ENCODE measurements around the gene SUSD3.
"Not testable (repeated sequence)": the region's sequence is repeated elsewhere in the genome, so short reads cannot be mapped to it uniquely, and the experiment has no call there.

The SUSD3 gene

DNA sequence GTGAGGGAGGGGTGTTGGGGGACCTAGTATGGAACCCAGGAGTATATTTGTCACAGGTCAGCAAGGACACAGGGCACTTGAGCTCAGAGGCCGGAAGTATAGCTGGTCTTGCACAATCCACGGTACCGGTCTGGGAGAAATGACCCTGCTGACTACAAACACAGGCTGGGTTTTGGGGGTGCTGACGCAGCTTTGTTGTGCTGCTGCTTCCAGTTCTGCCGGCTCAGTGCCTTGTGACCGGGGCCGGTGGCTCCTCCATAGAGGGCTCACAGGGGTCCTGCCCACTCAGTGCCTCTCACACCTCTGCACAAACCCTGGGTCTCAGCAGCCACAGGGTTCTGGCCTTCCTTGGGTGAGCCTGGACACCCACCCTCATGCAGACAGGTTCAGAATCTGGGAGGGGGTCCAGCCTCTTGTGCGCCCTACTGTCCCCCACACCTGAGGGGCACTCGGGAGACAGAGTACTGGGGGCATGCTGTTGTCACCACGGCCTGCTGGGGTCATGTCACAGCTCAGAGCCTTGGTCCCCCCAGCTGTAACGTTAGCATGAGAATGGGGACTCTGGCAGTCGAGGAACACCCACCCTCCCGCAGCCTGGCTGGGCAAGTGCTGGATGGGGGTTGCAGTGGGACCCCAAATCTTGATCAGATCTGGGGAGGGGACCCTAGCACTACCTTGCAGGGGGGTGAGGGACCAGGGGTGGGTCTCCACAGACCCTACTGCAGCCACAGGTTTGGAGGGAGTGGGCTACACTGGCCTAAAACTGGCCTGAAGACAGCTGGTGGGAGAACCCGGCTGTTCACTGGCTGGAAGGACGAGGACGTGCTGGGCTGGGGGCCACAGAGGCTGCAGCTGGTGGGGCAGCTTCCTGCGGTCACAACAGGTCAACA is 57.8 kb downstream of the SUSD3 start:
- peaks cover 0 to 34% (median 29%) of the 10 kb centered on the region in 5 donors for H3K36me3 ChIP-seq (ENCODE audit: control insufficient read depth in 5 of 5, insufficient read depth in 5 of 5, low read length in 5 of 5)
- peaks cover 6 to 52% (median 26%) of the 10 kb centered on the region in 5 donors for H3K4me1 ChIP-seq (ENCODE audit: control insufficient read depth in 5 of 5, insufficient read depth in 5 of 5, low read length in 5 of 5)
- peak overlapping the region in 2 of 5 donors; percentile 20 to 34 for H3K4me3 ChIP-seq (ENCODE audit: low read depth in 1 of 5, low read length in 5 of 5)
- H3K27ac ChIP-seq (ENCODE audit: low read depth, low read length), result peak overlapping the region; percentile 30
- no peaks in the 10 kb centered on the region for H3K9me3 ChIP-seq (ENCODE audit: control insufficient read depth in 5 of 5, low read length in 5 of 5)
- H3K9ac ChIP-seq (ENCODE audit: low read length in 5 of 5), result peak overlapping the region in 1 of 5 donors; percentile 3
- no peaks in the 10 kb centered on the region for H3K27me3 ChIP-seq (ENCODE audit: control insufficient read depth in 5 of 5, insufficient read depth in 4 of 5, low read length in 5 of 5)

DNA sequence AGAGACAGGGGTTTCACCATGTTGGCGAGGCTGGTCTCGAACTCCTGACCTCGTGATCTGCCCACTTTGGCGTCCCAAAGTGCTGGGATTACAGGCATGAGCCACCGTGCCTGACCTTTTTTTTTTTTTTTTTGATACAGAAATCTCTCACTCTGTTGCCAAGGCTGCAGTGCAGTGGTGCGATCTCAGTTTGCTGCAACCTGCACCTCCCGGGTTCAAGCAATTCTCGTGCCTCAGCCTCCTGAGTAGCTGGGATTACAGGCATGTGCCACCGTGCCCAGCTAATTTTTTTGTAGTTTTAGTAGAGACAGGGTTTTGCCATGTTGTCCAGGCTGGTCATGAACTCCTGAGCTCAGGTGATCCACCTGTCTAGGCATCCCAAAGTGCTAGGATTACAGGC is 59.0 kb downstream of the SUSD3 start:
- H3K9ac ChIP-seq (ENCODE audit: low read length in 5 of 5); H3K4me3 ChIP-seq (ENCODE audit: low read depth in 1 of 5, low read length in 5 of 5); H3K9me3 ChIP-seq (ENCODE audit: control insufficient read depth in 5 of 5, low read length in 5 of 5); H3K27ac ChIP-seq (ENCODE audit: low read depth, low read length); H3K27me3 ChIP-seq (ENCODE audit: control insufficient read depth in 5 of 5, insufficient read depth in 4 of 5, low read length in 5 of 5): not testable (repeated sequence)
- H3K36me3 ChIP-seq (ENCODE audit: control insufficient read depth in 5 of 5, insufficient read depth in 5 of 5, low read length in 5 of 5), result peaks cover 0 to 34% (median 26%) of the 10 kb centered on the region in 5 donors
- peaks cover 6 to 64% (median 31%) of the 10 kb centered on the region in 5 donors for H3K4me1 ChIP-seq (ENCODE audit: control insufficient read depth in 5 of 5, insufficient read depth in 5 of 5, low read length in 5 of 5)

DNA sequence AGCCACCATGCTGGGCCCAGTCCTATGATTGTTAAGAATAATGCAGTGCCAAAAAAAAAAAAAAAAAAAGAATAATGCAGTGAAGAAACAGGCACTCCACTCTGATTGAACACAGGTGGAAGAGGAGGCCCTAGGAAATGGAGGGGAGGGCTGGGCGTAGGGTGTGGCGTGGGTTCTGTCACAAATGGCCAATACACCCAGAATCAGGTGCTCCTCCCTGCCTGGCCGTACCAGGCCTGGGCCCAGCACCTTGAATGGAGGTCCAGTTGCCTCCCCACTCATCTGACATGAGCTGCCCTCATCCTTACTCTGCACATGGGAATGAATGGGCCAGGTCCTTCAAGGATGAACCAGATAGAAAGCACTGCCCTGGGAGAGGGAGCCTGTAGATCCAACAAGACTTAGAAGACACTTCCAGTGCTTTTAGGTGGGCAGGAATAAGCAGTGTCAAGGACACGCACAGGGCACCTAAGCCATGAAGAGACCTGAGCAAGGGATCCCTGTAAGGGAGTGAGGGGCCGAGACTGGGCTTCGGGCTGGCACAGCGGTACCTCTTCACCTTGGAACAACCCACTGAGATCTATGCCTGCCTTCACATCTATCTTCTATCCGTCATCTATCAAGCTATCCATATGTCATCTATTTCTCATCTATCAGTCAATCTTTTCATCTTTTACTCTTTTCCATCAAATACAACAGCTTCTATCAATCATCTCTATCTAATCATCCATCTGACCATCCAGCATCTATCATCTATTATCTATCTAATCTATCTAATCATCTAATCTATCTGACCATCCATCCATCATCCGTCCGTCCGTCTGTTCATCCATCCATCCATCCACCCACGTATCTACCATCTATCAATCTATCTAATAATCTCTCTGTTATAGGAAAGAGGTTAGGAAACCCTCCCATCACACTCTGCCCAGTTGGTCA is 59.7 kb downstream of the SUSD3 start:
- H3K4me1 ChIP-seq (ENCODE audit: control insufficient read depth in 5 of 5, insufficient read depth in 5 of 5, low read length in 5 of 5), result peaks cover 6 to 69% (median 31%) of the 10 kb centered on the region in 5 donors
- H3K27ac ChIP-seq (ENCODE audit: low read depth, low read length), result no peak overlapping the region
- no peaks in the 10 kb centered on the region for H3K9me3 ChIP-seq (ENCODE audit: control insufficient read depth in 5 of 5, low read length in 5 of 5)

DNA sequence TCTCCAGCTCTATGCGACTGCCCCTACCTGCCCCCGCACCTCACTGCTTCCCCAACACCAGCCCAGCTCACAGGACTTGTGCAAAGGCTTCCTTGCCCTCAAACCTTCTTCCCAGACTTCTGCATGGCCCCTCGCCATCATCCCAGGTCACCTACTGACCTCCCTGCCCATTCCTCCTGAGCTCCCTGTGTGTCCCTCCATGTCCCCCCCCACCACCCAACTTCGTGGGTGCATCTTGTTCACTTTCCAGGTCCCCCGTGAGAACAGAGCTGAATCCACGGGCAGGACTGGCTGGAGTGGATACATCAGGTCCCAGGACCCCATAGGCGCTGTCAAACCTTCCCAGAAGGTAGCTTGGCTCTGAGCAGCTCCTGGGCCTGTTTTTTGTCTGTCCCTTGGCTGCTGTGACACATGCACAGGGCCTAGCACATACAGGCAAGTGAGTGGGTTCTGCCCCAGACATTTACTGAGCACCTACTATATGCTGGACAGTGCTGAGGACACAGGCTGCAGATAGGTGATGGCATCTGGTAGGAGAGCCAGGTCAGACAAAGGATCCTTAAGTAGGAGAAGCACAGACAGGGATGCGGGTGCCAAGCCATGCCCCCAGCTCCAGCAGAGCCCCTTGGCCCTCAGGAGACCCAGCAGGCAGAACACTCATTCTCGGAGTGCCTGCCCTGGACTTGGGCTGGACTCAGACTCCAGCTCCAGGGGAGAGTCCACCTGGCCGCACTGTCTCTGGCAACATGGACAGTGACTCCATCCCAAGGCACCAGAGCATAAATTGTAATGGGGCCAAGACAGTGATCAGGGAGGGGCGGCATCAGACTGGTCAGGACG is 60.6 kb downstream of the SUSD3 start:
- Histone ChIP-seq H3K4me3 (ENCODE audit: low read depth in 1 of 5, low read length in 5 of 5) (no peak overlapping the region), H3K27me3 (ENCODE audit: control insufficient read depth in 5 of 5, insufficient read depth in 4 of 5, low read length in 5 of 5) (no peaks in the 10 kb centered on the region), H3K9me3 (ENCODE audit: control insufficient read depth in 5 of 5, low read length in 5 of 5) (no peaks in the 10 kb centered on the region), H3K27ac (ENCODE audit: low read depth, low read length) (peak overlapping the region; percentile 16), H3K9ac (ENCODE audit: low read length in 5 of 5) (no peak overlapping the region), H3K4me1 (ENCODE audit: control insufficient read depth in 5 of 5, insufficient read depth in 5 of 5, low read length in 5 of 5) (peaks cover 6 to 66% (median 31%) of the 10 kb centered on the region in 5 donors), H3K36me3 (ENCODE audit: control insufficient read depth in 5 of 5, insufficient read depth in 5 of 5, low read length in 5 of 5) (peaks cover 0 to 35% (median 22%) of the 10 kb centered on the region in 5 donors)

More for the DNA sequence above, 59.7 kb downstream of the SUSD3 start:
- H3K9ac ChIP-seq (ENCODE audit: low read length in 5 of 5), result no peak overlapping the region
- H3K27me3 ChIP-seq (ENCODE audit: control insufficient read depth in 5 of 5, insufficient read depth in 4 of 5, low read length in 5 of 5), result no peaks in the 10 kb centered on the region
- H3K36me3 ChIP-seq (ENCODE audit: control insufficient read depth in 5 of 5, insufficient read depth in 5 of 5, low read length in 5 of 5), result peaks cover 0 to 34% (median 24%) of the 10 kb centered on the region in 5 donors
- no peak overlapping the region for H3K4me3 ChIP-seq (ENCODE audit: low read depth in 1 of 5, low read length in 5 of 5)

DNA sequence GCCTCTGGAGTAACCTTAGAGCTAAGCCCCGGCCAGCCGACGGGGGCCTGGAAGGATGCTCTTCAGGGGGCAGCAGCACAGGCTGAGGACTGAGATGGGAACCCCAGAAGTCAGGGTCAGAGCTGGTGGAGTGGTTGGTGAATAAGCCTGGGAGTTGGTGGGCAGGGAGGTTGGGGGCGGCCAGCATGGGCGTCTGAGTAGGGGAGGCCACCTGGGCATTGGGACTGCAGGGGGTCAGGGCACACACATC is 61.1 kb downstream of the SUSD3 start:
- Histone ChIP-seq H3K4me1 (ENCODE audit: control insufficient read depth in 5 of 5, insufficient read depth in 5 of 5, low read length in 5 of 5) (peaks cover 6 to 64% (median 31%) of the 10 kb centered on the region in 5 donors), H3K9me3 (ENCODE audit: control insufficient read depth in 5 of 5, low read length in 5 of 5) (no peaks in the 10 kb centered on the region), H3K4me3 (ENCODE audit: low read depth in 1 of 5, low read length in 5 of 5) (peak overlapping the region in 1 of 5 donors; percentile 7), H3K27me3 (ENCODE audit: control insufficient read depth in 5 of 5, insufficient read depth in 4 of 5, low read length in 5 of 5) (no peaks in the 10 kb centered on the region), H3K9ac (ENCODE audit: low read length in 5 of 5) (peak overlapping the region in 1 of 5 donors; percentile 37), H3K27ac (ENCODE audit: low read depth, low read length) (peak overlapping the region; percentile 16), H3K36me3 (ENCODE audit: control insufficient read depth in 5 of 5, insufficient read depth in 5 of 5, low read length in 5 of 5) (peaks cover 0 to 35% (median 25%) of the 10 kb centered on the region in 5 donors)

DNA sequence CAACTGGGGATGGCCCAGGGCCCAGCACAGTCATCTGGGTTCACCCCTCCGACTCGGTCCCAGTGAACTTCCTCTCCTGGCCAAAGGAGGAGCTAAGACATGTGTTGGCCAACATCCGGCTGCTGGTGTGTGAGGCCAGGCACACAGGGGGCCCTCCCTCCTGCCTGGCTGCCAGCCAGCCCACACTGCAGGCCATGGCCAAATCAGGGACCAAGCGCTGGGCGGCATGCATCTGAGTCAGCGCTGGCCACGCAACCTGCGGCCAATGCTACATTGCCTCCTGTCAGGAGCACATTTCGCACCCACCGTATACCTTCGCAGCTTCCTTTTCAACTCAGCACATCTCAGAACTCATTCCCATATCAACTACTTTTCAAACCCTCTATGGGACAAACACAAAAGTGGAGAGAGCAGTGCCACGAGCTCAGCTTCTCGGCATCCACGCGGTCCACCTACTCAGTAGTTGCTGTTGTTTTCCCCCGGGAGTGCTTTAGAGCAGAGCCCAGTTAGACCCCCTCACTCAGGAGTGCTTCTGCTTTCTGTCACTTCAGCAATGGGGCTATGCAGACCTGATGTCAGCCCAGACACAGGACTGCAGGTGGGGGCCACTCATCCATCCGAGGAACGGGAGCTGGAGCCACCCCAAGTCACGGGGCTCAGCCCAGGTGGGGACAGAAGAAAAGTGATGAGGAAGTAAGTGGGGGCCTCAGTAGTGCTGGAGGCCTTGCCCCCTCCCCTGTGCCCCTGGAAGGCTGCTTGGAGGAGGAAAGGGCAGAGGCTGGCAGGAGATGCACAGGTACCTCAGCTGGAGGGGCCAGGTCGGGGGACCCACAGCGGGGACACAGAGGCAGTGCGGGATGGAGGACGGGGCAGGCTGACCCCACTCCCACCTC is 61.7 kb downstream of the SUSD3 start:
- Histone ChIP-seq H3K4me3 (ENCODE audit: low read depth in 1 of 5, low read length in 5 of 5) (peak overlapping the region in 1 of 5 donors; percentile 7), H3K9ac (ENCODE audit: low read length in 5 of 5) (peak overlapping the region in 2 of 5 donors; percentile 25 to 37), H3K36me3 (ENCODE audit: control insufficient read depth in 5 of 5, insufficient read depth in 5 of 5, low read length in 5 of 5) (peaks cover 0 to 41% (median 28%) of the 10 kb centered on the region in 5 donors), H3K27me3 (ENCODE audit: control insufficient read depth in 5 of 5, insufficient read depth in 4 of 5, low read length in 5 of 5) (no peaks in the 10 kb centered on the region), H3K27ac (ENCODE audit: low read depth, low read length) (peak overlapping the region; percentile 22), H3K9me3 (ENCODE audit: control insufficient read depth in 5 of 5, low read length in 5 of 5) (no peaks in the 10 kb centered on the region), H3K4me1 (ENCODE audit: control insufficient read depth in 5 of 5, insufficient read depth in 5 of 5, low read length in 5 of 5) (peaks cover 6 to 62% (median 31%) of the 10 kb centered on the region in 5 donors)

DNA sequence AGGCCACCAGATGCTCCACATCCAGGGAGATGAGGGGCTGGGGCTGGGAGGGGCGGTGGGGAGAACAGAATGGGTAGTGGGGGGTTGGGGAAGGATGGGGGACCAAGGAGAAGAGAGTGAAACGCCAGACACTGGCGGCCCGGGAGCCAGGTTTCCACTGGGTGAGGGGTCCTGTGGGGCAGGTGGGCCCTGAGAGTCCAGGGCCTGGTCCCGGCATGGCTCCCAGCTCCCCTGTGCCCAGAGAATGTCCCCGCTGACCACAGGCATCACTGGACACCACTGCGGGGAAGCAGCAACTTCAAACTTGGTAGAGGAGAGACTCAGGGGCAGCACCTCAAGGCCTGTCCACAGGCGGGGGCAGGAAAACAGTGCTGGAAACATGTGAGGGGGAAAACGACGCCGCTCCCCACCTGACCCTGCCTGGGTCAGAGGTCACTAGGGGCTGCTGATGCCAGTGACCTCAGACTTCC is 62.4 kb downstream of the SUSD3 start:
- H3K4me1 ChIP-seq (ENCODE audit: control insufficient read depth in 5 of 5, insufficient read depth in 5 of 5, low read length in 5 of 5), result peaks cover 6 to 65% (median 31%) of the 10 kb centered on the region in 5 donors
- no peak overlapping the region for H3K4me3 ChIP-seq (ENCODE audit: low read depth in 1 of 5, low read length in 5 of 5)
- H3K27me3 ChIP-seq (ENCODE audit: control insufficient read depth in 5 of 5, insufficient read depth in 4 of 5, low read length in 5 of 5), result no peaks in the 10 kb centered on the region
- no peaks in the 10 kb centered on the region for H3K9me3 ChIP-seq (ENCODE audit: control insufficient read depth in 5 of 5, low read length in 5 of 5)
- H3K36me3 ChIP-seq (ENCODE audit: control insufficient read depth in 5 of 5, insufficient read depth in 5 of 5, low read length in 5 of 5), result peaks cover 0 to 48% (median 32%) of the 10 kb centered on the region in 5 donors
- peak overlapping the region; percentile 22 for H3K27ac ChIP-seq (ENCODE audit: low read depth, low read length)
- no peak overlapping the region for H3K9ac ChIP-seq (ENCODE audit: low read length in 5 of 5)

DNA sequence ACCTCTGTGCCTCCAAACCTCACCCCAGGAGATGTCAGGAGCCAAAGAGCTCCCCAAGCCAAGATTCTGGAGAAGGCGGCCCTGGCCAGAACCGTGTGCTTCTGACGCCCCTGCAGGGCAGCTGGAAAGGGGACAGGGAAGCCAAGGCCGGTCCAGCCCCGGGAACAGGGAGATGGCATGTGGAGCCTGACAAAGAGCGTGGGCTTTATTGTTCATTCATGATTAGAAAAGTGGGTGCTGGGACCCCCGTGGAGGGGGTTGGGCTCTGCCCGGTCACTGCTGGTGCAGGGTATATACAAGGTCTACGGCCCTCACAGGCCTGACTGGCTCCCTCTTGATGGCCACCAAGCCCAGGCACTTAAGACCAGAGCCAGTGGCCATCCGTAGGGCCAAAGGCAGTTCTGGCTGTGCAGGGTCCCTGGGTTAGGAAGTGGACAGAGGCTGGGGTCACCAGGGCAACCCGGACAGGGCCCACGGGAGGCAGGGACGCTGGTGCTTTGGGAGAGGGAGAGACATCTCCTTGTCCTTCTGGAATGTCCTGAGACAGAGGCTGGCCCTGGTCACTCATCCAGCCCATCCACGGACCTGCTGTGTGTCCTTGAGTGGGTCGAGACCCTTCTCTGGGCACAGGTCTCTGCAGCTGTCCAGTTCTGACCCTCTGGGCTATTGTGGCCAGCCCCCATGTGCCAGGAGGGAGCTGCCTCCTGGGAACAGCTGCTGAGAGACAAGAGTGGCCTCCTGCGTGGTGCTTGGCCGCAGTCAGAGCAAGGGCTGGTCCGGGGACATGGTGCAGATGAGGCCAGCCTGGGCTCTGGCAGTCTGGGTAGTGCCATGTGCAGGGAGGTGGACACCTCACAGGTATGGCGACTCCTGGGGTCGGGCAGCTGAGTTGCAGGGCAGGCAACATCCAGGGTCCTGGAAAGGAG is 63.1 kb downstream of the SUSD3 start:
- H3K9ac ChIP-seq (ENCODE audit: low read length in 5 of 5), result no peak overlapping the region
- no peak overlapping the region for H3K4me3 ChIP-seq (ENCODE audit: low read depth in 1 of 5, low read length in 5 of 5)
- H3K9me3 ChIP-seq (ENCODE audit: control insufficient read depth in 5 of 5, low read length in 5 of 5), result no peaks in the 10 kb centered on the region
- H3K4me1 ChIP-seq (ENCODE audit: control insufficient read depth in 5 of 5, insufficient read depth in 5 of 5, low read length in 5 of 5), result peaks cover 6 to 66% (median 31%) of the 10 kb centered on the region in 5 donors
- H3K27ac ChIP-seq (ENCODE audit: low read depth, low read length), result no peak overlapping the region
- peaks cover 0 to 53% (median 37%) of the 10 kb centered on the region in 5 donors for H3K36me3 ChIP-seq (ENCODE audit: control insufficient read depth in 5 of 5, insufficient read depth in 5 of 5, low read length in 5 of 5)
- no peaks in the 10 kb centered on the region for H3K27me3 ChIP-seq (ENCODE audit: control insufficient read depth in 5 of 5, insufficient read depth in 4 of 5, low read length in 5 of 5)
